ENCODE data around the gene NOTUM.

DNA sequence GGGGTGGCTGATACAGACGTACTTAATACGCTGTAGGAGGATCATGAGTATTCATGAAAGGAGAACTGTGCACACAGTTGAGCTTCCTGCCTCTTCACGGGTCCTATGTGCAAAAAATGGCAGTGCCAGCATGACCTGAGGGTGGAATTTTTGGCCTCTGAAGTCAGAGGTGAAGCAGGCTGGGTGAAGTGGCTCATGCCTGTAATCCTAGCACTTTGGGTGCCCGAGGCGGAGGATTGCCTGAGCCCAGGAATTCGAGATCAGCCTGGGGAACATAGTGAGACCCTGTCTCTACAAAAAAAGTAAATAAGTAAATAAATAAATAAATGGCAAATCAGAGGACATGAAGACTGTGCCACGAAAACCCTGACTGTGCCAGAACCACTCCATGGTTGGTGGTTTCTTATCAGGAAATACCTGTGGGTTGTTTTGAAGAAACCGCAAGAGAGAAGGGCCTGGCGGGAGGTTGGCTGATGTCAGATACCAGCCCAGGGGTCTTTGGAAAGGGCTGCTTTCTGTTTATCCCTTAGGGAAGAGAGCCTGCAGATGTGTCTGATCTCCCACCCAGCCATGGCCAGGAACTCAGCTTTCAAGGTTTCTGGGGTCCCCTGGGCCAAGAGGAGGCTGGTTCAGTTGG, 19.8 kb upstream of the NOTUM start:
- TF ChIP-seq EZH2phosphoT487 (IDR thresholded peaks at IDR 0.05; ENCODE audit: borderline replicate concordance, low read length) = no peak
- TF ChIP-seq, protein P1, sequence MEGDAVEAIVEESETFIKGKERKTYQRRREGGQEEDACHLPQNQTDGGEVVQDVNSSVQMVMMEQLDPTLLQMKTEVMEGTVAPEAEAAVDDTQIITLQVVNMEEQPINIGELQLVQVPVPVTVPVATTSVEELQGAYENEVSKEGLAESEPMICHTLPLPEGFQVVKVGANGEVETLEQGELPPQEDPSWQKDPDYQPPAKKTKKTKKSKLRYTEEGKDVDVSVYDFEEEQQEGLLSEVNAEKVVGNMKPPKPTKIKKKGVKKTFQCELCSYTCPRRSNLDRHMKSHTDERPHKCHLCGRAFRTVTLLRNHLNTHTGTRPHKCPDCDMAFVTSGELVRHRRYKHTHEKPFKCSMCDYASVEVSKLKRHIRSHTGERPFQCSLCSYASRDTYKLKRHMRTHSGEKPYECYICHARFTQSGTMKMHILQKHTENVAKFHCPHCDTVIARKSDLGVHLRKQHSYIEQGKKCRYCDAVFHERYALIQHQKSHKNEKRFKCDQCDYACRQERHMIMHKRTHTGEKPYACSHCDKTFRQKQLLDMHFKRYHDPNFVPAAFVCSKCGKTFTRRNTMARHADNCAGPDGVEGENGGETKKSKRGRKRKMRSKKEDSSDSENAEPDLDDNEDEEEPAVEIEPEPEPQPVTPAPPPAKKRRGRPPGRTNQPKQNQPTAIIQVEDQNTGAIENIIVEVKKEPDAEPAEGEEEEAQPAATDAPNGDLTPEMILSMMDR (conservative IDR thresholded peaks at IDR 0.05; ENCODE audit: low read depth, low read length) = no peak
